Activated CD4-positive, alpha-beta memory T cell treated with anti-CD3 and anti-CD28 coated beads, Interleukin-2, amount 10 ng/mL, durations not matched to agents 7 days and 5 days (primary cell): ENCODE measurements around the gene A3GALT2. TPM values are rescaled to one million over a fixed set of nuclear protein-coding genes. Genes with fewer than 3 reads are reported as not detected.

Experiments
- CTCF ChIA-PET: fragments of 350-600 bp; sonication (Branson Sonifier 250); formaldehyde crosslinking; loops from one replicate; lab custom pipeline; 2021; ENCODE audit warnings: antibody characterized with exemption, inconsistent platforms; lab: Charles Lee
- POLR2A ChIA-PET: fragments of 350-600 bp; sonication (Branson Sonifier 250); formaldehyde crosslinking; loops from one replicate; lab custom pipeline; 2021; ENCODE audit warnings: antibody characterized with exemption; lab: Charles Lee
- DNase-seq: peaks from one replicate; pipeline ENCODE4 v3.0.0-alpha.2; 2020
- H3K27ac Mint-ChIP-seq: one replicate; pipeline ENCODE4 v1.8.0; 2021; ENCODE audit warnings: mild to moderate bottlenecking, mixed read lengths
- H3K27me3 Mint-ChIP-seq: one replicate; pipeline ENCODE4 v1.8.0; 2021; ENCODE audit warnings: mixed read lengths
- H3K36me3 Mint-ChIP-seq: one replicate; pipeline ENCODE4 v1.8.0; 2021; ENCODE audit warnings: low read depth, mixed read lengths
- H3K4me1 Mint-ChIP-seq: one replicate; pipeline ENCODE4 v1.8.0; 2021; ENCODE audit warnings: mixed read lengths
- H3K4me3 Mint-ChIP-seq: one replicate; pipeline ENCODE4 v1.8.0; 2021; ENCODE audit warnings: mild to moderate bottlenecking, mixed read lengths
- H3K9me3 Mint-ChIP-seq: one replicate; pipeline ENCODE4 v1.8.0; 2021; ENCODE audit warnings: mixed read lengths
- total RNA-seq, 2 experiments: library from RNA; stranded (reverse); gene quantifications; one replicate each; pipeline ENCODE4 v1.2.3, GENCODE V29; 2021

Gene A3GALT2
- total RNA-seq, 2 experiments from 2014 or later, result not detected

DNA sequence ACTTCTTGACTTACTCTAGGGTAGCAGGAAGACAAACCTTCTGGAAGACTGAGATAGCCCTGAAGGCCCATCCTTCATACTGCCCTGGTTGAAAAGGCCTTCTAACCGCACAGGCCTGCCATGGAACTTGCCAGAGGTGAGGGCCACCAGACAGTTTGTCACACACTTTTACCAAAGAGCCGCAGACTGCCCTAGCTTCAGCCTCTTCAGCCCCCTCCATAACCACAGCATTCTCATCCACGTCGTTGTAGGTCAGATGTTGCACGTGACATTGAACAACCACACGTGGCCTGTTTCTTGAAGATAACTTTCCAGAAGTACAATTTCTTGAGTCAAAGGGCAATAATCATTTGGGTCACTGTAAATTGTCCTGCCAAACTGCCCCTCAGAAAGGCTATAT is 45.7 kb downstream of the A3GALT2 start:
- CTCF ChIA-PET, result interaction anchor here (1.0 kb wide), 1 partner anchor 20 kb away, joined by 4 read pairs; no protein-coding TSS in a partner anchor
- Mint-ChIP-seq H3K36me3 (peaks cover 9% of the 10 kb centered on the region), H3K4me1 (peaks cover 20% of the 10 kb centered on the region), H3K27me3 (no peaks in the 10 kb centered on the region), H3K4me3 (no peak overlapping the region), H3K9me3 (no peaks in the 10 kb centered on the region), H3K27ac (no peak overlapping the region)
- POLR2A ChIA-PET, result no interaction called here
- DNase-seq, result no peak

DNA sequence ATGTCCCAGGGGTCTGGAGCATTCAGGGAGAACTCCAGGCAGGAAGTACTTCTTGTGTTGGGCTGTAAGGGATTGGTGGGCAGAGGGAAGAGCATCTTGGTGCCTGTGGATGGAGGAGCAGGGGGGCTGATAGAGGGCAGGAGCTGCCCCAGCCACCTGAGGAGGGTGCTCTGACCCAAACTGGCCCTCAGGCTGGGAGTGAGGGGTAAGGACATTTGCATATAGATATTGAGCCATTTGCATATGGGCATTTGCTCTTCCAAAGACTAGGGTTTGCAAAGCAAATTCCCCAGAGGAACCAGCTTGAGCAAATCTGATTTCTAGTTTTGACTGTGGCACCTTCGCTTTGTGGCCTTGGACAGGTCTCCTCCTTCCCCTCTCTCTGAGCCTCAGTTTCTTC is 46.5 kb downstream of the A3GALT2 start:
- H3K27ac Mint-ChIP-seq, result no peak overlapping the region
- POLR2A ChIA-PET, result interaction anchor here (1.3 kb wide), 1 partner anchor 77 kb away, joined by 3 read pairs; no protein-coding TSS in a partner anchor
- DNase-seq, result no peak
- no peaks in the 10 kb centered on the region for H3K9me3 Mint-ChIP-seq
- H3K27me3 Mint-ChIP-seq, result no peaks in the 10 kb centered on the region
- peaks cover 20% of the 10 kb centered on the region for H3K4me1 Mint-ChIP-seq
- H3K4me3 Mint-ChIP-seq, result no peak overlapping the region
- H3K36me3 Mint-ChIP-seq, result peaks cover 6% of the 10 kb centered on the region
- CTCF ChIA-PET, result interaction anchor here (1.0 to 1.4 kb wide), 2 partner anchors 21 to 24 kb away, joined by 4 read pairs; no protein-coding TSS in a partner anchor

DNA sequence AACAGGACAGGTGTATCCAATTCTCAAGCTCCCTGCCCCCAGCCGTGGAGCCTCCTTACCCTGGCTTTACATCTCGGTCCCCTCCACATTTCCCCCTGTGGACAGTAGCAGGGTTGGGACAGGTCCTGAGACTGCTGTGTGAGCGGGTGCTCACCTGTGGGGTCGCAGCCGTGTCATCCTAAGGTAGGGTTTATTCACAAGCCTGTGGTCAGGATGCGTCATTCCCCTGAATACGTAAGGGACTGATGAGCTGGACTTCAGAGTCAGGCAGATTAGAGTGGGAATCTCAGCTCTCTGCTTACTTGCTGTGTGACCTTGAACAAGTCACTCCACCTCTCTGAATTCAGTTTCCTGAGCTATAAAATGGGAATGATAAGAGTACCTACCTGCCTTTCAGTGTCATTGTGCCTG is 46.9 kb downstream of the A3GALT2 start:
- no peak overlapping the region for H3K27ac Mint-ChIP-seq
- ChIA-PET POLR2A (interaction anchor here (1.3 kb wide), 1 partner anchor 78 kb away, joined by 3 read pairs; no protein-coding TSS in a partner anchor), CTCF (interaction anchor here (1.2 to 1.9 kb wide), 3 partner anchors 22 to 147 kb away, joined by 4 to 8 read pairs (median 6); no protein-coding TSS in a partner anchor)
- H3K4me3 Mint-ChIP-seq, result no peak overlapping the region
- no peaks in the 10 kb centered on the region for H3K27me3 Mint-ChIP-seq
- peaks cover 6% of the 10 kb centered on the region for H3K36me3 Mint-ChIP-seq
- H3K4me1 Mint-ChIP-seq, result peaks cover 20% of the 10 kb centered on the region
- DNase-seq, result no peak
- H3K9me3 Mint-ChIP-seq, result no peaks in the 10 kb centered on the region

DNA sequence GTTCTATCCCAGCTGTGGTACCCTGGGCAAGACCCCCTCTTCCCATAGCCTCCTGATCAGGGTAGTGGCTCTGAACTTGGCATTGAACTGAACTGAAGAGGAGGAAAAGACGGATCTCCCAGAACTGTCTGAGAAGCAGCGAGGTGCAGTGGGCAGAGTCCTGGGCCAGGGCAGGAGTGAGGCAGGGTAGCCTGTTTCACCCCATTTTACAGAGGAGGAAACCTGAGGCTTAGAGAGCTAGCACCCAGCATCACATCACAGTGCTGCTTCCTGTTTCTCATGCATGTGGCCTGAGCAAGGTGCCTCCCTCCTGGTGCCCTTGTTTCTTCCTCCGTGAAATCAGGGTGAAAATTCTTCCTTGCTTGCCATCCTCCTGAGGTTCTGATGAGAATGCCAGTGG is 47.5 kb downstream of the A3GALT2 start:
- ChIA-PET POLR2A (interaction anchor here (1.0 to 1.3 kb wide), 2 partner anchors 24 to 78 kb away, joined by 3 read pairs; no protein-coding TSS in a partner anchor), CTCF (interaction anchor here (1.2 to 1.9 kb wide), 3 partner anchors 22 to 146 kb away, joined by 4 to 8 read pairs (median 6); no protein-coding TSS in a partner anchor)
- Mint-ChIP-seq H3K36me3 (peaks cover 3% of the 10 kb centered on the region), H3K9me3 (no peaks in the 10 kb centered on the region), H3K27me3 (no peaks in the 10 kb centered on the region), H3K4me3 (no peak overlapping the region), H3K4me1 (peaks cover 20% of the 10 kb centered on the region), H3K27ac (peak overlapping the region; percentile 75)
- DNase-seq, result peak; percentile 35

DNA sequence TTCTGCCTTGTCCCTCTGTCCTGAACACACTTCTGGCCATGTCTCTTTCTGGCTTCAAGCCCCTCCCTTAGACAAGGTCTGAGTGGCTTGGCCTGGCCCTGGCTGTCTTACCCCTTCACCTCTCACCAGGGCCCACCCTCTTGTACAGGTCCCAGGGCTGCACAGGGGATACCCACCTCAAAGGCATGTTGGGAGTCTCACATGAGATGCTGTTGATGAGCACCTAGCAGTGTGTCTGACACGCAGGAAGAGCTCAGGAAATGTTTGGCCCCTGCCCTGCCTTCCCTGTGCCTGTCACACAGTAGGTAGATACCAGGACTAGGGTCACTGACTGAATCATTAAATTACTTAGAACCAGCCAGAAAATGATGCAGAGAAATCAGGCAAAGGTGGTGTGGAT is 48.0 kb downstream of the A3GALT2 start:
- POLR2A ChIA-PET, result interaction anchor here (1.0 kb wide), 1 partner anchor 25 kb away, joined by 3 read pairs; no protein-coding TSS in a partner anchor
- Mint-ChIP-seq H3K36me3 (peaks cover 3% of the 10 kb centered on the region), H3K27ac (peak overlapping the region; percentile 75), H3K9me3 (no peaks in the 10 kb centered on the region), H3K27me3 (no peaks in the 10 kb centered on the region), H3K4me3 (no peak overlapping the region), H3K4me1 (peaks cover 20% of the 10 kb centered on the region)
- CTCF ChIA-PET, result interaction anchor here (1.2 to 1.9 kb wide), 3 partner anchors 23 to 146 kb away, joined by 4 to 8 read pairs (median 6); no protein-coding TSS in a partner anchor
- DNase-seq, result no peak

DNA sequence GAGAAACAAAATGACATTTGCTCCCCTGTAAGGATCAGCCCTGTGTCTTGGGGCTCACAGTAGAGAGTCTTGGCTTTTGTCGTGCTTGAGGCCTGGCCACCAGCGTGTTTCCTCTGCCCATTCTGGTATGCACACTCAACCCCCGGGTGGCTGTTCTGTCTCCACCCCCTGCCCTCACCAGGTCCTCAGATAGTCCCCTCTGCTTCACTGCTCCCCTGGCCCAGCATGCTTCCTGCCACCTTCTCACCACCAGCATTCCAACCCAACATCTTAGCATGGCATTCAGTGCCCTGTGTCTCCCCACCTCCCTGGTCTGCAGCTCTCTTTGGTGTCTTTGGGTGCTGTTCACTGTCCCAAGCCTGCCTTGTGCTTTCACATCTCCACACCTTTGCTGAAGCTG is 48.4 kb downstream of the A3GALT2 start:
- Mint-ChIP-seq H3K4me1 (peaks cover 20% of the 10 kb centered on the region), H3K27ac (no peak overlapping the region), H3K27me3 (no peaks in the 10 kb centered on the region), H3K36me3 (peaks cover 3% of the 10 kb centered on the region), H3K4me3 (no peak overlapping the region), H3K9me3 (no peaks in the 10 kb centered on the region)
- no peak for DNase-seq
- POLR2A ChIA-PET, result interaction anchor here (1.0 kb wide), 2 partner anchors 25 to 91 kb away, joined by 3 read pairs; partner anchors contain the start of gene TRIM62
- CTCF ChIA-PET, result interaction anchor here (1.9 kb wide), 1 partner anchor 145 kb away, joined by 6 read pairs; no protein-coding TSS in a partner anchor

DNA sequence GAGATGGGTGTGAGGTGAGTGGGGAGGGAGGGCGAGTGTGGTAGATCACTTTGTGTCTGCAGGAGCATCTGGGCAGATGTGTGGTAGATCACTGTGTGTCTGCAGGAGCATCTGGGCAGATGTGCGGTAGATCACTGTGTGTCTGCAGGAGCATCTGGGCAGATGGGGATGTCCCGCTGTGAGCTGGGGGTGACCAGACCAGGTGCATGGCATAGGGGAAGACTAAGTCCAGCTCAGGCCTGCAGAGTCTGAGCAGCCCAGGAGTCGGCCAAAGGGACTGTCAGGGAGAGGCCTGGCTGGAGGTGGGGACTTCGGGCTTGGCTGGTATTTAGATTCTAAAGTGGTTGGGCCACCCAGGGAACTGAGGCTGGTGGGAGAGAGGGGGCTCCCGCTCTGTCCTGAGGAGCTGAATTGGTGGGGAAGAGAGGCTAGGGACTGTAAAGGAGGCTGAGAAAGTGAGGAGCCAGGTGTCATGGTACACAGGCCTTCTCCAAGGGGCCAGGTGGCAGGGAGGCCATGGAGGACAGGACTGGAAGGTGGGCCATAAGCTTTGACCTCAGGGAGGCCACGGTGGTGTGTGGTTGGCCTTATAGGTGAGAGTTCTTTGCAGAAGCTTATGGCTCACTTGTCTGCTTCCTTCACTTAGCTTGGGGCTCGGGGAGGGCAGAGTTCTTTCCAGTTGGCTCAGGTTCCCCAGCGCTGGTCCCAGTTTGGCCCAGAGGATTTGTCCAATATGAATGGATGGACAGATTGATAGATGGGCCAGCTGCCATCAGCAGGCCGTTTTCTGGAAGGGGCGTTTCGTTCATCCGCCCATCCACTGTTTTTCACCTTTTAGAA is 49.0 kb downstream of the A3GALT2 start:
- no peaks in the 10 kb centered on the region for H3K9me3 Mint-ChIP-seq
- CTCF ChIA-PET, result interaction anchor here (1.9 kb wide), 1 partner anchor 145 kb away, joined by 6 read pairs; no protein-coding TSS in a partner anchor
- peaks cover 3% of the 10 kb centered on the region for H3K36me3 Mint-ChIP-seq
- H3K4me1 Mint-ChIP-seq, result peaks cover 20% of the 10 kb centered on the region
- DNase-seq, result no peak
- POLR2A ChIA-PET, result interaction anchor here (1.0 kb wide), 1 partner anchor 90 kb away, joined by 3 read pairs; the partner anchor contains the start of gene TRIM62
- H3K4me3 Mint-ChIP-seq, result no peak overlapping the region
- no peaks in the 10 kb centered on the region for H3K27me3 Mint-ChIP-seq
- no peak overlapping the region for H3K27ac Mint-ChIP-seq

DNA sequence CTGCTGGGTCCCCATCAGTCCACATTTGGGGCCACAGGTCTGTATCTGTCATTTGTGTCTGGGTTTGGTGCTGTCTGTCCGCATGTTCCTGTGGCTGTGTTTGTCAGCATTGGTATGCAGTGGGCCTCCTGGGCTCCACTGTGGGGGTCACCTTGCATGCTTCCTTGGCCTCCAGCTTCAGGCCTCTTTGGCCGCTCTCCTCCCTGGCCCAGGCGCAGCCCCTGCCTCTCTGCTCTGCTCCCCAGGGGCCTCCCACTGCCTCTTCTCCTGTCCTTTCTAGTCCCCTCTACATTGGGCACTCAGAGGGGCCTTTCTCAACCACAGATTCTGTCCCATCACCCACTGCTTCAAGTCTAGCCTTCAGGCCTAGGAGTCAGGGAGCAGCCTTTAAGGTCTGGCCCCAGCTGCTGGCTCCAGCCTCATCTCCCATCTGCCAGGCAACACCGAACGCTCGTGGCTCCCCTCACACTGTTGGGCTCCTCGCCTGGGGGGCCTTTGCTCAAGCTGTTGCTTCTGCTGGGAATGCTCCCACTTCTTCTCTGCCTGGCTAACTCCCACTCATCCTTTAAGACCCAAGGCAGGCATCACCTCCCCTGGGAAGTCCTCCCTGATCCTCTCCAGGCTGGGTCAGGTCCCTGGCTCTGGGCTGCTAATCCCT is 50.0 kb downstream of the A3GALT2 start:
- ChIA-PET POLR2A (no interaction called here), CTCF (no interaction called here)
- Mint-ChIP-seq H3K9me3 (no peaks in the 10 kb centered on the region), H3K4me1 (peaks cover 20% of the 10 kb centered on the region), H3K27ac (no peak overlapping the region), H3K27me3 (no peaks in the 10 kb centered on the region), H3K4me3 (no peak overlapping the region), H3K36me3 (no peaks in the 10 kb centered on the region)
- DNase-seq, result no peak

DNA sequence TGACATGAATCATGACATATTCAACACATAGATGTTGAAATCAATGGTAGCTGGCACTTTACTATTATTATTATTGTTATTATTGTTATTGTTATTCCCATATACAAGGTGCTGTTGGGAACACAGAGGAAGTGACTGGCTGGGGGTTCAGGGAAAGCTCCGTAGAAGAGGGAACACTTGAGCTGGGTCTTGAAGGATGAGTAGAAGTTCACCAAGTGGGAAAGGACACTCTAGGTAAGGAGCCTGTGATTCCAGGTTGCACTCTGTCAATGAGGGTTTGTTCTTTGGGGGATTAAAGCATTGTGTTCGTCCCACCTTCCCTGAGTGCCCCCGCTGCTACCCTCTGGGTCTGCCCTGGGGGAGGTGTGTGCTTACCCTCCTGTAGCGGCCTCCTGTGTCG is 50.5 kb downstream of the A3GALT2 start:
- H3K36me3 Mint-ChIP-seq, result no peaks in the 10 kb centered on the region
- CTCF ChIA-PET, result no interaction called here

DNA sequence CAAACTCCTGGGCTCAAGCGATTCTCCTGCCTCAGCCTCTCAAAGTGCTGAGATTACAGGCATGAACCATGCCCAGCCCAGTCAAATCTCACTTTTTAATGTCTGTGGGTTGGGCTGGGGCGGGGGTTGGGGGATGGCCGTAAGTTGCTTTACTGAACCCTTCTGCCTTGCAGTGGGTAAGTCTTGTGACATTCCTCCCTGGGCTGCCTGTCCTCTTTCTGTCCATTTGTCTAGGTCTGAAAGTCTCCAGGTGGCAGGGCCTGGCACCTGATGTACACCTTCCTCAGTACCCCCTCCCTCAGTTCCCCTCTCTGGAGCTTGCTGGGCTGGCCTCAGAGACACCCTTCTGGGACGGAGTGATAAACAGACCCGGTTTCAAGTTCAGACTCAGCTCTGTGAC is 51.3 kb downstream of the A3GALT2 start:
- Mint-ChIP-seq H3K9me3 (no peaks in the 10 kb centered on the region), H3K4me3 (no peak overlapping the region), H3K36me3 (no peaks in the 10 kb centered on the region), H3K4me1 (peaks cover 20% of the 10 kb centered on the region), H3K27ac (no peak overlapping the region), H3K27me3 (no peaks in the 10 kb centered on the region)
- CTCF ChIA-PET, result interaction anchor here (0.8 kb wide), 1 partner anchor 29 kb away, joined by 3 read pairs; no protein-coding TSS in a partner anchor
- DNase-seq, result no peak
- POLR2A ChIA-PET, result interaction anchor here (2.1 kb wide), 1 partner anchor 15 kb away, joined by 5 read pairs; no protein-coding TSS in a partner anchor

More for the DNA sequence above, 50.5 kb downstream of the A3GALT2 start:
- H3K4me1 Mint-ChIP-seq, result peaks cover 20% of the 10 kb centered on the region
- no peaks in the 10 kb centered on the region for H3K9me3 Mint-ChIP-seq
- H3K27me3 Mint-ChIP-seq, result no peaks in the 10 kb centered on the region
- no peak for DNase-seq
- POLR2A ChIA-PET, result no interaction called here
- no peak overlapping the region for H3K27ac Mint-ChIP-seq
- H3K4me3 Mint-ChIP-seq, result no peak overlapping the region

DNA sequence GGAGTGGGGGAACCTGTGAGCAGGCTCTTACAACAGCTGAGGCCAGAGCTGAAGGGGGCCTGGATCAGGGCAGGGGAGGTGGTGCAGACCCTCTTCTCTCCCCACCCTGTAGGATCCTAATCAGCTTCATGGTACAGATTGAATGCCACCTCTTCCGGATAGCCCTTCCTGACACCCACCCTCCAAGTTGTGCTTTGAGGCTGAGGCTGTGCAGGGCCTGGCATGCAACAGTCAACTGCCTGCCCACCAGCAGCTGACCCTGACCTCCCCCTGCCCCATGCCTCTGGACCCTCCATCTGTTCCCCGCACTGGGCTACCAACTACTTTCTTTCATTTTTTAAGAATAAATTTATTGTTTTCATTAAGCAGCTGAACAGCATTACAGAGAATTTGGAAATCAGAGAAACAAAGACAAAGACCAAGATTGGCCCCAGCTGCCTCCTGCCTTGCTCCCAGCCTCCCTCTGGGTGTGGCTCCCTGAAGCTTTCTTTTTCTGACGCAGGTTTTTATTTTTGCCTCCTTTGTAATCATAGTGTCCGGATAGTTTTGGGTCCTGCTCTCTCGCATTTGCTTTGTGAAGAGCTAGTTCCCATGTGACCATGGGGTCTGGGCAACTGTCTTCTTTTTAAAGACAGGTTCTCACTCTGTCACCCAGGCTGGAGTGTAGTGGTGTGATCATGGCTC is 51.8 kb downstream of the A3GALT2 start:
- H3K9me3 Mint-ChIP-seq, result no peaks in the 10 kb centered on the region
- ChIA-PET POLR2A (interaction anchor here (2.1 kb wide), 1 partner anchor 14 kb away, joined by 5 read pairs; no protein-coding TSS in a partner anchor), CTCF (interaction anchor here (0.8 kb wide), 1 partner anchor 29 kb away, joined by 3 read pairs; no protein-coding TSS in a partner anchor)
- DNase-seq, result no peak
- no peak overlapping the region for H3K4me3 Mint-ChIP-seq
- no peak overlapping the region for H3K27ac Mint-ChIP-seq
- peaks cover 16% of the 10 kb centered on the region for H3K4me1 Mint-ChIP-seq
- no peaks in the 10 kb centered on the region for H3K36me3 Mint-ChIP-seq
- no peaks in the 10 kb centered on the region for H3K27me3 Mint-ChIP-seq

DNA sequence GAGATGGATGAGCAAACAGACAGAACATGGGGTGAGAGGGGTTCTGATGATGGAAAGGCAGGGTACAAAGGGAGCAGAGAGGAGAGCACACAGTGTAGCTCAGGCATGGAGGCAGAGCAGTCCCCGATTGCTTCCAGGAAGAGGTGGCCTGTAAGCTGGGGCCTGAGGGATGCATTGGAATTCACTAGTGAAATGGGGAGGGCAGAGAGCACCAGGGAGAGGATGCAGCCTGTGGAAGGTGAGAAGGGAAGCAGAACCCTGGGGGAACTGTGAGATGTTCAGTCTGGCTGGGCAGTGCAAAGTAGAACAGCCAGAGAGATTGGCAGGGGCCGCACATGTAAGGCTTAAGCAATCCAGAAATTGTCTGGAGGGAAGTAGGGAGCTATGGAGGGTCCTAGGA is 52.4 kb downstream of the A3GALT2 start:
- Mint-ChIP-seq H3K27me3 (no peaks in the 10 kb centered on the region), H3K4me3 (no peak overlapping the region)
- CTCF ChIA-PET, result no interaction called here

More for the DNA sequence above, 52.4 kb downstream of the A3GALT2 start:
- Mint-ChIP-seq H3K4me1 (peaks cover 11% of the 10 kb centered on the region), H3K36me3 (no peaks in the 10 kb centered on the region), H3K9me3 (no peaks in the 10 kb centered on the region), H3K27ac (no peak overlapping the region)
- no peak for DNase-seq
- POLR2A ChIA-PET, result interaction anchor here (2.1 kb wide), 1 partner anchor 14 kb away, joined by 5 read pairs; no protein-coding TSS in a partner anchor
